ENCODE results near the gene OR6C2. TPM values are rescaled to one million over a fixed set of nuclear protein-coding genes. Genes with fewer than 3 reads are reported as not detected.

The OR6C2 gene
- total RNA-seq, 1 donor from 2014 or later = not detected

Other genes with a start within 250 kb of the OR6C2 start
- gene OR10A7, start 223.1 kb upstream of the OR6C2 start, total RNA-seq = not detected
- not detected for gene OR6C74, start 199.5 kb upstream of the OR6C2 start, total RNA-seq
- not detected for gene OR6C6, start 147.5 kb upstream of the OR6C2 start, total RNA-seq
- gene OR6C1, start 129.7 kb upstream of the OR6C2 start, total RNA-seq = not detected
- gene OR6C3, start 113.3 kb upstream of the OR6C2 start, total RNA-seq = not detected
- not detected for gene OR6C75, start 81.1 kb upstream of the OR6C2 start, total RNA-seq
- not detected for gene OR6C65, start 43.5 kb upstream of the OR6C2 start, total RNA-seq
- not detected for gene OR6C76, start 17.8 kb upstream of the OR6C2 start, total RNA-seq
- not detected for gene OR6C70, start 26.1 kb downstream of the OR6C2 start, total RNA-seq
- not detected for gene OR6C68, start 48.3 kb downstream of the OR6C2 start, total RNA-seq
- not detected for gene OR6C4, start 105.5 kb downstream of the OR6C2 start, total RNA-seq
- gene OR2AP1, start 128.4 kb downstream of the OR6C2 start, total RNA-seq = not detected
- gene OR10P1, start 192.8 kb downstream of the OR6C2 start, total RNA-seq = not detected

Measured in skeletal muscle tissue (tissue), 1 donor.